ENCODE data around the gene C16orf92.

GRCh38 chr16:30000735-30001631, 22.0 kb upstream of the C16orf92 start:
- TF ChIP-seq CTCF (IDR thresholded peaks at IDR 0.05; ENCODE audit: low read length) (peak; percentile 27), EZH2 (IDR thresholded peaks at IDR 0.05; ENCODE audit: borderline replicate concordance, low read length) (no peak)
